ENCODE measurements around the gene OR2F2. TPM values are rescaled to one million over a fixed set of nuclear protein-coding genes. Genes with fewer than 3 reads are reported as not detected.

The OR2F2 gene
- total RNA-seq, 1 experiment from 2014 or later, result not detected

DNA sequence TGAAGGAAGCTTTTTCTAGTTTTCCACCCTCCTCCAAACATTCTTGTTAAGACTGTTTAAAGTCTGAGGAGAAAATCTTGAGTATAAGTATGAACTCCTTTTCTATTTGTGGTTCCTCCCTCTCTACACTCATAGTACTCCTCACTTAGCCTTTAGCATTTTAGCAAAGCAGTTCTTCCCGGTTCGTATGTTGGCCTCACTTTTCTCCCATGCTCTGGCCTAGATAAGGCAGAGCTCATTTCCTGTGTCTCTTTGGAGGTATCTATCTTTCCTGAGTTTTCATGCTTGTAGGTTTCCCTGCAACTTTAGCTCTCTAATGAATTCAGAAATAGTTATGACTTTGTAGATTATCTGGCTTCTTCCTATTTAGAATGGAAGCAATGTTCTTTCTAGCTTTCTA is 13.7 kb downstream of the OR2F2 start:
- no TSS peak for BruUV-seq (replicated peaks)
- ATAC-seq (no peak), DNase-seq (ENCODE audit: low read depth, low spot score) (no peak)
- no peaks in the 10 kb centered on the region for H3K27me3 ChIP-seq (ENCODE audit: insufficient read depth, low read length)
- POLR2A ChIA-PET, result no interaction called here
- TF ChIP-seq, protein P1, sequence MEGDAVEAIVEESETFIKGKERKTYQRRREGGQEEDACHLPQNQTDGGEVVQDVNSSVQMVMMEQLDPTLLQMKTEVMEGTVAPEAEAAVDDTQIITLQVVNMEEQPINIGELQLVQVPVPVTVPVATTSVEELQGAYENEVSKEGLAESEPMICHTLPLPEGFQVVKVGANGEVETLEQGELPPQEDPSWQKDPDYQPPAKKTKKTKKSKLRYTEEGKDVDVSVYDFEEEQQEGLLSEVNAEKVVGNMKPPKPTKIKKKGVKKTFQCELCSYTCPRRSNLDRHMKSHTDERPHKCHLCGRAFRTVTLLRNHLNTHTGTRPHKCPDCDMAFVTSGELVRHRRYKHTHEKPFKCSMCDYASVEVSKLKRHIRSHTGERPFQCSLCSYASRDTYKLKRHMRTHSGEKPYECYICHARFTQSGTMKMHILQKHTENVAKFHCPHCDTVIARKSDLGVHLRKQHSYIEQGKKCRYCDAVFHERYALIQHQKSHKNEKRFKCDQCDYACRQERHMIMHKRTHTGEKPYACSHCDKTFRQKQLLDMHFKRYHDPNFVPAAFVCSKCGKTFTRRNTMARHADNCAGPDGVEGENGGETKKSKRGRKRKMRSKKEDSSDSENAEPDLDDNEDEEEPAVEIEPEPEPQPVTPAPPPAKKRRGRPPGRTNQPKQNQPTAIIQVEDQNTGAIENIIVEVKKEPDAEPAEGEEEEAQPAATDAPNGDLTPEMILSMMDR (IDR thresholded peaks at IDR 0.05 in 2 of 3, conservative IDR thresholded peaks at IDR 0.05 in 1 of 3; ENCODE audit: borderline replicate concordance in 1 of 3, insufficient read depth in 1 of 3, low read depth in 2 of 3, low read length in 2 of 3), result no peak
- TF ChIP-seq CEBPB (IDR thresholded peaks at IDR 0.05; ENCODE audit: low read depth), result no peak
- TF ChIP-seq, protein P2, sequence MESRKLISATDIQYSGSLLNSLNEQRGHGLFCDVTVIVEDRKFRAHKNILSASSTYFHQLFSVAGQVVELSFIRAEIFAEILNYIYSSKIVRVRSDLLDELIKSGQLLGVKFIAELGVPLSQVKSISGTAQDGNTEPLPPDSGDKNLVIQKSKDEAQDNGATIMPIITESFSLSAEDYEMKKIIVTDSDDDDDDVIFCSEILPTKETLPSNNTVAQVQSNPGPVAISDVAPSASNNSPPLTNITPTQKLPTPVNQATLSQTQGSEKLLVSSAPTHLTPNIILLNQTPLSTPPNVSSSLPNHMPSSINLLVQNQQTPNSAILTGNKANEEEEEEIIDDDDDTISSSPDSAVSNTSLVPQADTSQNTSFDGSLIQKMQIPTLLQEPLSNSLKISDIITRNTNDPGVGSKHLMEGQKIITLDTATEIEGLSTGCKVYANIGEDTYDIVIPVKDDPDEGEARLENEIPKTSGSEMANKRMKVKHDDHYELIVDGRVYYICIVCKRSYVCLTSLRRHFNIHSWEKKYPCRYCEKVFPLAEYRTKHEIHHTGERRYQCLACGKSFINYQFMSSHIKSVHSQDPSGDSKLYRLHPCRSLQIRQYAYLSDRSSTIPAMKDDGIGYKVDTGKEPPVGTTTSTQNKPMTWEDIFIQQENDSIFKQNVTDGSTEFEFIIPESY (IDR thresholded peaks at IDR 0.05; ENCODE audit: extremely low read depth, insufficient replicate concordance, low read length), result no peak
- TF ChIP-seq SP1 (IDR thresholded peaks at IDR 0.05; ENCODE audit: low read depth), result no peak
- no peak for TF ChIP-seq ELF1 (IDR thresholded peaks at IDR 0.05; ENCODE audit: borderline replicate concordance, low read depth)
- no peak for TF ChIP-seq JUND (IDR thresholded peaks at IDR 0.05)
- TF ChIP-seq EGR1 (IDR thresholded peaks at IDR 0.05; ENCODE audit: low read depth), result no peak
- no peak for TF ChIP-seq FOSL1 (IDR thresholded peaks at IDR 0.05; ENCODE audit: low read depth)
- no peak for TF ChIP-seq YY1 (IDR thresholded peaks at IDR 0.05; ENCODE audit: extremely low read depth, insufficient replicate concordance, low read depth, low read length)
- TF ChIP-seq POLR2AphosphoS5 (IDR thresholded peaks at IDR 0.05; ENCODE audit: low read depth, low read length), result no peak
- no peak for TF ChIP-seq POLR2A (IDR thresholded peaks at IDR 0.05; ENCODE audit: borderline replicate concordance, extremely low read depth, insufficient read depth, insufficient read length)
- no peak for TF ChIP-seq RAD21 (IDR thresholded peaks at IDR 0.05; ENCODE audit: low read depth)
- TF ChIP-seq, protein P3, sequence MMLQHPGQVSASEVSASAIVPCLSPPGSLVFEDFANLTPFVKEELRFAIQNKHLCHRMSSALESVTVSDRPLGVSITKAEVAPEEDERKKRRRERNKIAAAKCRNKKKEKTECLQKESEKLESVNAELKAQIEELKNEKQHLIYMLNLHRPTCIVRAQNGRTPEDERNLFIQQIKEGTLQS (IDR thresholded peaks at IDR 0.05), result no peak
- TF ChIP-seq TCF7L2 (IDR thresholded peaks at IDR 0.05; ENCODE audit: borderline replicate concordance, extremely low read depth, insufficient read depth, insufficient read length), result no peak
- H3K9me3 ChIP-seq (ENCODE audit: control insufficient read depth in 1 of 2, insufficient read depth in 1 of 2, low read depth in 1 of 2, low read length in 2 of 2), result no peaks in the 10 kb centered on the region
- H3K27ac ChIP-seq (ENCODE audit: low read depth, low read length), result no peak overlapping the region
- H3K79me2 ChIP-seq (ENCODE audit: insufficient read depth, low read length), result no peaks in the 10 kb centered on the region
- RAD21 ChIA-PET (ENCODE audit: low non-redundant PET in 1 of 2, low total read pairs in 2 of 2, uncharacterized antibody in 2 of 2, unreplicated experiment in 2 of 2), result no interaction called here
- intact Hi-C loops (cut with micrococcal nuclease), result no loop called here
- H3K4me3 ChIP-seq (replicated peaks in 1 of 2; ENCODE audit: low read depth in 1 of 2, low read length in 2 of 2), result no peak overlapping the region
- no peak overlapping the region for H3K4me2 ChIP-seq (ENCODE audit: low read length)
- CTCF ChIA-PET, result no interaction called here
- no peaks in the 10 kb centered on the region for H3K9me2 ChIP-seq (ENCODE audit: insufficient read depth)
- no peaks in the 10 kb centered on the region for H3K36me3 ChIP-seq (ENCODE audit: control insufficient read depth in 1 of 2, insufficient read depth in 2 of 2, low read length in 2 of 2)
- H4K20me1 ChIP-seq (ENCODE audit: insufficient read depth), result no peaks in the 10 kb centered on the region
- no peak overlapping the region for H3K9ac ChIP-seq (ENCODE audit: low read length)
- no peak overlapping the region for H2AFZ ChIP-seq (ENCODE audit: low read depth, low read length, poor library complexity, severe bottlenecking)
- no peaks in the 10 kb centered on the region for H3K4me1 ChIP-seq (ENCODE audit: control insufficient read depth in 1 of 2, insufficient read depth in 2 of 2, low read length in 2 of 2)

Measured in HCT116 (cell line).